Transverse colon (tissue), 4 donors: ENCODE data around the gene LAMA5.

ENCODE experiments used
- CTCF ChIP-seq, 5 experiments: fragments of 200-600 bp in 3 of 5; fragments of 450-650 bp in 2 of 5; sonication (generic) in 3 of 5; IDR thresholded peaks; 1 replicate in 2 of 5; 2 replicates in 3 of 5; pipeline ENCODE4 v1.5.1; 2016 to 2017; ENCODE audit warnings: antibody characterized with exemption in 5 of 5, inconsistent platforms in 3 of 5, mild to moderate bottlenecking in 2 of 5, moderate library complexity in 1 of 5
- EP300 ChIP-seq: sonication (generic); formaldehyde crosslinking; IDR thresholded peaks from one replicate; pipeline ENCODE4 v1.6.1; 2017; ENCODE audit warnings: antibody characterized with exemption, low read depth
- POLR2AphosphoS5 ChIP-seq, 3 donors: sonication (generic); formaldehyde crosslinking; IDR thresholded peaks; one replicate each; pipeline ENCODE4 v1.6.1; 2016; ENCODE audit warnings: antibody characterized with exemption in 3 of 3

- TF ChIP-seq CTCF (IDR thresholded peaks at IDR 0.05) (no peak), POLR2AphosphoS5 (IDR thresholded peaks at IDR 0.05) (no peak), EP300 (no peak)
Observed at GRCh38 chr20:62378215-62378614, 11.1 kb upstream of the LAMA5 start.
